HG02970 (cell line): ENCODE results near the gene MEF2B.
"Not testable (repeated sequence)": the region's sequence is repeated elsewhere in the genome, so short reads cannot be mapped to it uniquely, and the experiment has no call there.

Experiments used
- ATAC-seq: cut with Tn5 transposase; IDR thresholded peaks from one replicate; pipeline ENCODE4 v1.9.1; 2021; ENCODE audit warnings: mild to moderate bottlenecking, moderate library complexity, moderate number of reproducible peaks; ENCODE audit not compliant: unreplicated experiment, low FRiP score

Gene MEF2B

DNA sequence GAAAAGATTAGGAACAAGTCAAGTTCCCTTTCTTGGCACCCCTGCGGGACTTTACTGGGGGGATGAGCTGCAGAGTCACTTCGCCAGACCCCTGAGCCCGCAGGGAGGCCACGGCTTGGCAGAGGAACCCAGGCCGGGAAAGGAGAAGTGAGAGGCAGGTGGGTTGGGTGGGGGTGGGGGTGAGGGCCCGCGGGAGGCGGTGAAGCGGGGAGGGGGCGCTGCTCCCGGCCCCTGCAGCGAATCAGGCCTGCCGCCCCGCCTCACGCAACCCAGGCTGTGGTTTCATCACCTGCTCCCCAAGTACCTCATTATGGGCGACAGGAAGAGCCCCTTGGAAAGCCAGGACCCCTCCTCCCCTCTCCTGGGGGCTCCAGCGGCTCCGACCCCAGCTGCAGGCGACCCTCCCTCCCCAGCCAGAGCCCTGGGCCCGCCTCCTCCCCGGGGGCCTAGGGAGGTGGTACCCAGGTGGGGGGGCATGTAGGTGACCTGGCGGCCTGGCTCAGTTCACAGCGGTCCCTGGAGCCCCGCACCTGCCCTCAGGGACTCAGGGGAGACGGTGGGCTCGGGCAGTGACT, 9.5 kb downstream of the MEF2B start:
- ATAC-seq = no peak

DNA sequence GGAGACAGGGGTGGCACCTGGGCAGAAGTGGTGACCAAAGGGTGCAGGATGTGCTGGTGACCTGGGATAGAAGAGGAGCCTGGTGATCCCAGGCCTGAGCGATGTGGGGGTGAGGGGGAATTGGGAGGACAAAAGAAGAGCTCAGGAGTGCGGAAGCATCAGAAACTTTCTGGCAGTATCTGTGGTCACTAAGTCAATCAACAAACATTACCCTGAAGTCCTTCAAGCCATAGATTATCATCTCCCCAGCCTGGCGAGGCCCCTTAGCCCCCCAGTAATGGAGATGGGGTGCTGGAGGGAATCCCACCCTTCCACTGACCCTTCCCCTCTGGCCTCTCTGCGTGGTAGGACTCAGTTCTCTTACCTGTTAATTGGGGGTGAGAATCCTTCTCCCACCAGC, 10.5 kb downstream of the MEF2B start:
- ATAC-seq = no peak

DNA sequence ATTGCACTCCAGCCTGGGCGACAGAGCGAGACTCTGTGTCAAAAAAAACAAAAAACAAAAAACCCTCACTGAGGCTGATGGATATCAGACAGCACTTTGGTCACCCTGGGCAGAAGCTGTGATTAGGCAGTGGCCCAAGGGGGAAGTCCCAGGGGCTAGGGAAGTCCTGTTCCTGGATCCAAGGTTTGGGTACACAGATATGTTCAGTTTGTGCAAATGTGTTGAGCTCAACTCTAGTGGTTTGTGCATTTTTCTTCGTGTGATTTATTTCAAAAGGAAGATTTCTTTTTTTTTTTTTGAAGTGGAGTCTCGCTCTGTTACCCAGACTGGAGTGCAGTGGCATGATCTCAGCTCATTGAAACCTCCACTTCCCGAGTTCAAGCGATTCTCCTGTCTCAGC, 12.3 kb downstream of the MEF2B start:
- ATAC-seq = no peak

DNA sequence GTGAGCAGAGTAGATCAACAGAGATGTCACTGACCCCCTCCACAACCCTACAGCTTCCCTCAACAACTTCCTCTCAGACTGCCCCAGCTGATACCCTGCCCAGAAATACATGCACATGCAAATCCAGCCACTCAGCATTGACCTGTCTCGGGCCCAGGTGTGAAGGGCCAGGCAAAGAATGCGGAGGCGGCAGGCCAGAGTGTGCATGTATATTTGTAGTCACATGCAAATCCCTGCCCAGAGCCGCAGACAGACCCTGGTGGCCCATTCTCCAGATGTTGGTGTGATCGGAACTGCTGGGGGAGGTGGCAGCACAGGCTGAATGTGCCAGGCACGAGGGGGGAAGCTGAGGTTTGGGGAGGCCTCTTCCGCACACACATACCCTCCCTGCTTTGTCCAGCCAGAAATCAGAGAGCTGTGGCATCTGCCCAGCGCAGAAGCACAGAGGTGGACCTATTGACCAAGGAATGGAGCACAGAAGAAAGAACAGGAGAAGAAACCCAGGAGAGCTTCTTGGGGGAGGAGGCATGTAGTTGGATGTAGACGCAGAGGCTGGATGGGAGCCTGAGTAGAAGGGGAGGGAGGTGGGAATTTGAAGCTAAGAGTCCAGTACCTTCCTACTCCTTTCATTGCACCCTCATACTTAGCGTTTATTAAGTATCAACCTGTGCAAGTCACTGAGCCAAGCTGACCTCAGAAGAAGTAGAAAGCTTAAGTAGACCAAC, 14.4 kb downstream of the MEF2B start:
- no peak for ATAC-seq

DNA sequence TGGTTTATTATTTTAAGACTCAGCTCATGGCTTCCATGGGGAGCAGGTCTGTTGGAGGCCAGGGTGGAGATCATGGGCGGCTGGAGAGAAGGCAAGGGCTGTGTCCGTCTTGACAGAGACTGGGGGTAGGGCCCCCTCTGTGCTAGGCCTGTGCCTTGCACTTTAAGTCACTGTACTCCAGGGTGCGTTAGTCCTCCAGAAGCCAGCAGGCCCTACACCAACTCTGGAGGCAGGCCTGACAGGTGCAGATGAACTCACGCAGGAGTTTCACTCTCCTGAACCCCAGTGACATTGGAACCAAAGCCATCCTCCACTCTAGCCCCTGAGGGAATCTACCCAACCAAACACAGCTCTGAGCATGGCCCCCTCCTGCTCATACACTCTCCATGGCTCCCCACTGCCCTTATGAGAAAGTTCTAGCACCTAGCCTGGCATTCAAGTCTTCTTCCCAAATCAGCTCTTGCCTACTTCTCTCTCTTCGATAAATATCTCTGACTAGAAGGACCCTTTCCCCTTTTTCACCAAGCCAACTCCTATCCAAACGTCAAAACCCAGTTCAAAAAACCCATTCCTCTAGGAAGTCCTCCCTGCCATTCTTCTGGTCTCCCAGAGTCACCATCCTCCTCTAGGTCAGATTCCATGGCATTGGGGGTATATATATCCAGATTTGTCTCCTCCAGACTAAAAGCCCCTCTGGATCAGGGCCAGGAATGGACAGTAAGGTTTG, 15.1 kb downstream of the MEF2B start:
- ATAC-seq = no peak

DNA sequence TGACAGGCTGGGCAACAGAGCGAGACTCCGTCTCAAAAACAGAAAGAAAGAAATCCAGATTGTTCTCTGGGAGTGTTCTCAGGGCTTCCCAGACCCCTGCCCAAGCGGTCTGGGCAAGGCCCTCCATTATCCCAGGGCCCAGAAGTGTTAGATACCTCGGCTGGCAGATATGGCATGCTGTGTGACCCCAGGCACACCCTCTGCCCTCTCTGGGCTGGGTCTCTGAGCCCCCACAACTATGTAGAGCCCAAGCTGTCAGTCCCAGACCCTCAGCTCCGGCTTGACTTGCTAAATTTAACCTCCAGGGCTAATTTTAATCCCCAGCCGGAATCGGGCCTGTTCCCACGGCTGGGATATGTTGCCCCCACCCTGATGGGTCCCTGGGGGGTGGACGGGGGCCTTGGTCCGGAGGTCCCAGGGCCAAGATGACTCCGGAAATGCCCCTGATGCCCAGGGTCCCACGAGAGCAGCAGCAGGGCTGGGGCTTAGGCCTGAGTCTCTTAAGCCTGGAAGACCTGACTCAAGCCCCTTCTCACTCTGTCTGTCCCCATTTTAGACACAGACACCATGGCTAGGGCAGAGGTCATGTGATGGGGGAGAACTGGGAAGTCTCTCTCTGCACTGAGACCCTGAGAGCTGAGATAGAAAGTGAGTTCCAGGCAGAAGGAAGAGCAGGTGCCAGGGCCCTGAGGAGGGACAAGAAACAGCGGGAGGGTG, 17.2 kb downstream of the MEF2B start:
- no peak for ATAC-seq

DNA sequence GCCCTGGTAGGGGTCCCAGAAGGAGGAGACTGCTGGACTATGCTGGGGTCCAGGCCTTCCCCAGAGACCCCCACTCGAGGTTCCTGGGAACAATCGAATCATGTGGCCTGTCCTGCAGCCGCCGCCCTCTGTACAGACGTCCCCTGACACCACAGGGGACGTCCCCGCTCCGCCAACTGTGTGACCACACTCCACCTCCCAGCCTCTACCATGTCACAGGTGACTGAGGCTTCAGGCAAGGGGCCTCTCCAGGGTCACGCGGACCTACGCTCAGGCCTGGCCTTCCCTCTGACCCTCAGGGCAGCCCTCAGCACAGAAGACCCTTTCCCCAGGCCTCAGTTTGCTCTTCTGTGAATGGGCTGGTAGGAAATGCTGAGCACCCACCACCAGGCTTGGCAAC, 18.6 kb downstream of the MEF2B start:
- ATAC-seq = no peak

DNA sequence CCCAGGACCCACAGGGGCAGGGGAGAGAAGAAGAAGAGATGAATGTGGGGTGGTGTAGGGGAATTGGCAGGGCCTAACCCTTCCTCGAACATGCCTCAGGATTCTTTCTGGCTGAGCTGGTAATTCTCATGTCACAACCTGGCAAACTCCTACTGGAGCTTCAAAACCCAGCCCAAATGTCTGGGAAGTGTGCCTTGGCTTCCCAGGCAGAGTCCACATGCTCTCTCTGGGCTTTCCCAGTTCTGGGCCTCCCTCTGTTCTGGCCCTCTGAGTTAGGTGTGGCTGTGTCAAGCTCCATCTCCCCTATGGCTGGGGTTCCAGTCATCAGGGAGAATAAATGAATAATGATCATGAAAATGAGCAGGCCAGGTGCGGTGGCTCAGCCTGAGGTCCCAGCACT, 20.6 kb downstream of the MEF2B start:
- no peak for ATAC-seq

DNA sequence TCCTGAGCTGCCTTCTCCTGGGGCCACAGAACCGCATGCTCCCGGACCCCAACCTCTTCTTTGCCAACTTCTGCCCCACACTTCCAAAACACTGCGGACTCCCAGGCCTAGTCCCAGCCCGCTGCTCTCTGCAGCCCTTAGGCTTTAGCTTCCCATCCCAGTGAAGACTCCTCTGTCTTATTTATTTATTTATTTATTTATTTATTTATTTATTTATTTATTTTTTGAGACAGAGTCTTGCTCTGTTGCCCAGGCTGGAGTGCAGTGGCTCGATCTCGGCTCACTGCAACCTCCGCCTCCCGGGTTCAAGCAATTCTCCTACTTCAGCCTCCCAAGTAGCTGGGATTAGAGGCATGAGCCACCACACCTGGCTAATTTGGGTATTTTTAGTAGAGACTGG, 21.6 kb downstream of the MEF2B start:
- ATAC-seq = not testable (repeated sequence)

DNA sequence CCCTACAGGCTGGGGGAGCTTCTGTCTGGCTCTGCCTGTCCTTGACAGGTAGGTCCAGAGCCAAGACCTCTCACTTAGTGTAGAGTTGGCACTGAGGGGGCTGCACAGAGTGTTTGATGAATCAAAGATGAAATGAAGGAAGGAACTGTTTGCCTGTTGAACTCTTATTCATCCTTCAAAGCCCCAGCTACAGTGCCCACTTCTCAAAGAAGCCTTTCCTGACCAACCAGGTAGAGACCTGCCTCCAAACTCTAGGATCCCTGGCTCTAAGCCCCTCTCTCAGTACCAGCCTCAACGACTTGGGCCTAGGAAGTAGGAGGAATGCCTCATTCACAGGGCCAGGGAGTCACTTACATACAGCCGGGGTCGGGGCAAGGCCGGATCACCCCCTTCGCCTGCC, 22.7 kb downstream of the MEF2B start:
- no peak for ATAC-seq

DNA sequence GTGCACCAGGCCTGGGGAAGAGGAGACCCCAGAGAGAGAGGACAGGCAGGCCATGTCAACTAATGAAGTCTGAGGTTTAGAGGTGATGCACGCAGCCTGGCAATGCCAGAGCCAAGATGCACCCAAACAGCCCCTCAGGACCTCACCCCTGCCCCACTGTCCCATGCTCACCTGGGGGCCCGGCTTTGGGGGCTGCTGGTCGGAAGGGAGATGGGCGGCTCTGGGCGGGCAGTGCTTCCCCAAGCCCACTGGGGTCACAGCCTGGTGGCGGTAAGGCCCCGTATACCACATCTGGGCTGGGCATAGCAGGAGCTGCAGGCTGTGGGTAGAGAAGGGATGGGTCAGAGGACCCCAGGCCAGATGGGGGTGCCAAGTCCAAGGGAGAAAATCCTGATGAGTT, 23.2 kb downstream of the MEF2B start:
- ATAC-seq = no peak

DNA sequence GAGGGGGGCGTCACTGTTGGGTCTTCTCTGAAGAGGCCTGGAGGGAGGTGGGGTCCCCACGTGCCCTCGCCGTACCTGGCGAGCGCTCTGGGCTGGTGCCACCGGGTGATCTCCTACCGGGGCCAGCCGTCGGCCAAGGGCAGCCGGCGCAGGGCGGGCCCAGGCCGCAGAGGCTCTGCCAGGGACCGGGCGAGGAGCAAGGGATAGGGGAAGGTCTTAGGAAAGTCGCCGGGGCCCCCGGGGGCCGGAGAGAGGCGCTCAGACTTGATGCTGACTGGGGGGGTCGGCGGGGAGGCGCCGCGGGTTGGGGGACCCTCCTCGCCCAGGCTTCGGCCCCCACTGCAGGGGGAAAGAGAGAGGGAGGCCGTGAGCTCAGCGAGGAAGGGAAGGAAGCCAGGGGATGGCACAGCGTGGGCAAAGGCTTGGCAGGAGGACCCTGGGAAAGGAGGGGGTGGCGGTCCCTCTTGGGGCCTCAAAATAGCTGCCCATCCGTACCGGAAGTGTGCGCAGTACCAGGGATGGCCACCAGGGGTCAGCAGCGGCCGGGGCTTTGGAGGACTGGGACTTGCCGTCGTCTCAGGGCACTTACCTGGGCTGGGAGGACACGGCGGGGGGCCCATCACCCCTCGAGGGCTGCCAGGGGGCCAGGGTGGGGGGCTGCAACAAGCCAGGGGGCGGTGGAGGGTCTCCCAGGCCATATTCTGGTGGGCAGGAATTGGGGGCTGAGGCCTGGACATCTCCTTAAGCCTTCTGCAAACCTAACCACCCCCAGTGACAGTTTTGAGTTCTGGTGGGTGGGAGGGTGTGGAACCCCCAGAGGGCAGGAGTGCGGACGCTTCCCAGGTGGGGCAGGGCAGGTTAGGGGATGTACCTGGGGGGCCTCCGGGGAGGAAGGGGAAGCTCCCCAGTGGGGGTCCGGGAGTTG, 24.1 kb downstream of the MEF2B start:
- ATAC-seq = no peak

DNA sequence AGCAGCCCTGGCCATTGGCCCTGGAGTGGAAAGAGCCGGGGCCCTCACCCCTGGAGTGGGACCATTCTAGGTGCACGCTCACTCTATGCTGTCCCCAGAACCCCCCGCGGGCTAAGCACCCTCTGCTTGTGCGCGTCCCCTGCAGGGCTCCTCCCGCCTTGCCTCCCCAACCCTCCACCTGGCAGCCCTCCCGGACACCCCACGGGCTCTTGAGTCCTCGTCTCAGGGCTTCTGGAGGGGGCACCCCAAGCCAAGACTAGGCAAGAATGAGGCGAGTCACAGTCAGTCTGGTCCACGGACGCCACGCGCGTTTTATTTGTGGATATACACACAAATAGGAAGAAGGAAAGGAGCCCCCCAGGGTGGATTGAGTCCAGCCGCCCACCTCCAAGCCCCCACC, 24.8 kb downstream of the MEF2B start:
- no peak for ATAC-seq

DNA sequence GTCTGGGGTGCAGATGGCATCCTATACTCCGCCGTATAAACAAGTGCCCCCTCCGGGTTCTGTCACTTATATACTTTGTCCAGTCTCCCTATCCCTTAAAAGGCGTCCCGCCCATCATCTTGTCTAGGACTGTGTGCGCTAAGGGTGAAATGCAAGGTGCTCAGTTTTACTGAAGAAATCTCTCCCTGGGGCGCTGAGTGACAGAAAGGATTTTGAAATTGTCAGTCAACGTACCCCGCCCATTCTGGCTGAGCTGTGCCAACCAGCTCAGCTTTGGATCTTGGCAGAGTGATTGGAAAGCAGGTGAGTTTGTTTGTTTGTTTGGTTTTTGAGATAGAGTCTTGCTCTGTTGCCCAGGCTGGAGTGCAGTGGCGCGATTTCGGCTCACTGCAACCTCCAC, 27.7 kb downstream of the MEF2B start:
- no peak for ATAC-seq

DNA sequence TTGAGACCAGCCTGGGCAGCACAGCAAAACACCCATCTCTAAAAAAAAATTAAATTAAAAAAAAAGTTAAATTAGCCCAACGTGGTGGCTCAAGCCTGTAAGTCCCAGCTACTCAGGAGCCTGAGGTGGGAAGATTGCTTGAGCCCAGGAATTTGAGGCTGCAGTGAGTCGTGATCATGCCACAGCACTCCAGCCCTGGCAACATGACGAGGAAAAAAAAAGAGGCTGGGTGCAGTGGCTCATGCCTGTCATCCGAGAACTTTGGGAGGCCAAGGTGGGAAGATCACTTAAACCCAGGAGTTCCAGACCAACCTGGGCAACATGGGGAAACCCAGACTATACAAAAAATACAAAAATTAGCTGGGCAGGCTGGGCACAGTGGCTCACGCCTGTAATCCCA, 29.6 kb downstream of the MEF2B start:
- ATAC-seq = no peak

DNA sequence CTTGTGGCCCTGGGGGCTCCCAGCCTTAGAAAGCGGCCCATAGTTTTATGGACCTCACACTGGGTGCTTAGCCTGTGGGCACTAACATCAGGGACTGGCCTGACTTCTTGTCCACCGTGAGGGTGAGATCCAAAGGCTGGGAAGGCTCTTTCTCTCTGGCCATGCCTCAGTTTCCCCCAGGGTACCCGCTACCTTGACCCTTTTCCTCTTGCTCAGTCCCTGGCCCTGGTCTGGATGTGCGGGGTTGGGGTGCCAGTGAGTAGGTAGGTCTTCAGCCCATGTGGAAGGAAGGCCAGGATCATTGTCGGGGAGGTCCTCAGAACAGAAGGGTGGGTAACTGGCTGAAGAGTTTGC, 30.2 kb downstream of the MEF2B start:
- ATAC-seq = no peak

DNA sequence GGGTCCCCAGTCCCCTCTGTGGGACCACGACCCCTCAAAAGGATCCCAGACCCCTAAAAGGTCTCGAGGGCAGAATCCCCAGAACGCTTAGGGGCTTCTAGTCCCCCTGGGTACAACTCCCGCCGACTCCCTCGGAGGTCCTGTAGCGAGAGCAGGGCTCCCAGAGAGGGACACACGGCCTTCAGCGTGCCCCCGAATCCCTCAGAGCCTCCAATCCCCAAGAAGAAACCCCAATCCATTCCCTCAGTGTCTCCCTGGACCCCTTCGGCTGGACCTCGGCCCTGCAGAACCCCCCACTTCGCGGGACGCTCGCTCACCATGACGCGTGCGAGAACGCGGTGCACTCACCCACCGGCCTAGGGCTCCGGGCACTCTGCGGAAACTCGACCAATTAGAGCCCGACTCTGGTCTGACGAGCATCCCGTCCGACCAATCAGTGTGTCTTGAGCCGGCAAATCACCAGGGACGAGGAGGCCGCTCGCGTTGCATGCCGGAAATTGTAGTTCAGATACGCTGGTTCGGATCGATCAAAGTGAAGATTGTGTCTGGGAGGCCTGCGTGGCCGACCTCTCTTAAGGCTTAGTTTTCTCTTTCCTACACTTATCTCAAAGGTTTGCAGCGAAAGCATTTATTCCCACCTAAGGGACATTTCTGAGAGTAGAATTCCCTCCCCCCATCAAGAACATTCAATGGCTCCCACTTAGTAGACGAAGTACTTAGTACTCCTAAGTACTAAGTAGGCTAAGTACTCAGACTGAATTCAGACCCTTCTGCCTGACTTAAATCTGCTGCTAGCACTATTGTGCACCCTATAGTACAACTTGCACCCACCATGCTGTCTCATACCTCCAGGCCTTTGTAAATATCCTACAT, 31.7 kb downstream of the MEF2B start, which contains the start of gene TMEM161A:
TMEM161A (minus strand) TSS at position 370 of the 873 bp plus-strand sequence; CDS start at position 320, 50 bp downstream.
- peak; percentile 89 for ATAC-seq

DNA sequence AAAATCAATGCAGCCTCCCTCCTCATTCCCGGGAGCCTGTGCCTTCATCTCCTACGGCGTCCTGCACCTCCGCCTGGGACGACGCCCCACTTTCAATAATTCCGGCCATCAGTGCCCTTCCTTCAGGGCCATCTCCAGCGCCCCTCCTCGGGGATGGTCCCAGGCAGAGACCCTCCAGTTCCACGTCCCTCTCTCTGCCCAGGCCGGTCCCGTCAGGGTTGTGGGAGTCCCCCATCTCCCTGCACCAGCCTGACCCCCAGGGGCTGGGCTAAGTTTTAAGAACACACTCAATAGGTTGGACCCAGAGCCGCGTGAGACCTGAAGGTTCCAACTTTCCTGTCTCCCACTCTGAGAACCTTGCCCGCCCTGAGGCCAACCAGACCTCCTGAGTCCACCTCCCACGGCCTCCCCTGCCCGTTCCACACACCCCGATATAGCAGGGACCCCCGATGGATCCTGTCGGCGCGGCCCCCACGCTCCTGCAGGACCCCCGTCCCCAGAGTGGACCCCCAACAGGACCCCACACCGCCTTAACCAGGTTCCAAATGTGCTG, 32.4 kb downstream of the MEF2B start:
- no peak for ATAC-seq

DNA sequence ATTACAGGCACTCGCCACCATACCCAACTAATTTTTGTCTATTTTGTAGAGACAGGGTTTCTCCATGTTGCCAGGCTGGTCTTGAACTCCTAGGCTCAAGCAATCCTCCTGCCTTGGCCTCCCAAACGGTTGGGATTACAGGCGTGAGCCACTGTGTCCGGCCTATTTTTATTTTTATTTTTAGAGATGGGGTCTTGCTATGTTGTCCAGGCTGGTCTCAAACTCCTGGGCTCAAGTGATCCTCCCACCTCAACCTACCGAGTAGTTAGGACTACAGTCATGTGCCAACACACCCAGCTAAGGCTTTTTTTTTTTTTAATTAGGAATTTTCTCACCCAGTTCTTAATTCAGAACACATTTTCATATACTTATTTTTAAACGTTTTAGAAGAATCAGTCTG, 34.4 kb downstream of the MEF2B start:
- not testable (repeated sequence) for ATAC-seq
